Brain microvascular endothelial cell (primary cell): ENCODE data around the gene PLCG2.
"Not testable (repeated sequence)": the region's sequence is repeated elsewhere in the genome, so short reads cannot be mapped to it uniquely, and the experiment has no call there.

Source experiments
- DNase-seq: peaks from one replicate; pipeline ENCODE4 v3.0.0-alpha.2; 2020
- H3K27ac ChIP-seq: fragments of 250-450 bp; sonication (Bioruptor Pico); 2 replicates; pipeline ENCODE4 v1.5.1; 2020; ENCODE audit warnings: mild to moderate bottlenecking, moderate library complexity
- H3K27me3 ChIP-seq: fragments of 250-450 bp; sonication (Bioruptor Pico); replicated peaks from 2 replicates; pipeline ENCODE4 v1.5.1; 2020; ENCODE audit warnings: mild to moderate bottlenecking
- H3K36me3 ChIP-seq: fragments of 250-450 bp; sonication (Bioruptor Pico); replicated peaks from 2 replicates; pipeline ENCODE4 v1.5.1; 2020; ENCODE audit warnings: mild to moderate bottlenecking
- H3K4me3 ChIP-seq: 2 replicates; pipeline ENCODE4 v1.5.1; 2011; ENCODE audit warnings: low read depth, mild to moderate bottlenecking, control low read depth, low read length, moderate library complexity
- CTCF ChIP-seq: IDR thresholded peaks from 2 replicates; pipeline ENCODE4 v1.5.1; 2011; ENCODE audit warnings: low read depth, mild to moderate bottlenecking, moderate library complexity, low read length, control low read depth, inconsistent platforms; ENCODE audit errors: missing control alignments
- in situ Hi-C: cut with HindIII; loops from 2 replicates; pipeline ENCODE4 v1.10.0; 2017; ENCODE audit warnings: low sequenced_read_pairs, low pct_ligation_motif_present

PLCG2 gene

GRCh38 chr16:81975637-81976036 is 196.5 kb downstream of the PLCG2 start:
- in situ Hi-C loops = no loop called here
- Histone ChIP-seq H3K36me3 (no peaks in the 10 kb centered on the region), H3K27ac (no peak overlapping the region), H3K4me3 (no peak overlapping the region), H3K27me3 (no peaks in the 10 kb centered on the region)
- TF ChIP-seq CTCF = no peak
- no peak for DNase-seq

- H3K27ac ChIP-seq, H3K4me3 ChIP-seq, DNase-seq, H3K36me3 ChIP-seq, in situ Hi-C loops, H3K27me3 ChIP-seq: not testable (repeated sequence)
These were observed 198.3 kb downstream of the PLCG2 start for GRCh38 chr16:81977335-81977942.

- no peaks in the 10 kb centered on the region for H3K27me3 ChIP-seq
- TF ChIP-seq CTCF = no peak
- no peaks in the 10 kb centered on the region for H3K36me3 ChIP-seq
- in situ Hi-C loops = no loop called here
- no peak overlapping the region for H3K4me3 ChIP-seq
- H3K27ac ChIP-seq = no peak overlapping the region
- DNase-seq = no peak
These were observed 208.0 kb downstream of the PLCG2 start for GRCh38 chr16:81987121-81987520.

- no peak overlapping the region for H3K27ac ChIP-seq
- no peaks in the 10 kb centered on the region for H3K27me3 ChIP-seq
- no peaks in the 10 kb centered on the region for H3K36me3 ChIP-seq
- no peak for TF ChIP-seq CTCF
- in situ Hi-C loops = no loop called here
- no peak for DNase-seq
- no peak overlapping the region for H3K4me3 ChIP-seq
These were observed 208.6 kb downstream of the PLCG2 start for GRCh38 chr16:81987706-81988105.

GRCh38 chr16:81992859-81993258 is 213.8 kb downstream of the PLCG2 start:
- H3K27ac ChIP-seq = no peak overlapping the region
- no peaks in the 10 kb centered on the region for H3K36me3 ChIP-seq
- in situ Hi-C loops = no loop called here
- no peak overlapping the region for H3K4me3 ChIP-seq
- no peaks in the 10 kb centered on the region for H3K27me3 ChIP-seq
- DNase-seq = no peak
- TF ChIP-seq CTCF = no peak

GRCh38 chr16:81994485-81994884 is 215.4 kb downstream of the PLCG2 start:
- DNase-seq = no peak
- H3K4me3 ChIP-seq = no peak overlapping the region
- no peaks in the 10 kb centered on the region for H3K36me3 ChIP-seq
- no peaks in the 10 kb centered on the region for H3K27me3 ChIP-seq
- in situ Hi-C loops = no loop called here
- H3K27ac ChIP-seq = no peak overlapping the region
- TF ChIP-seq CTCF = peak; percentile 41
